Measurements from ENCODE around the gene KCNRG. TPM values are rescaled to one million over a fixed set of nuclear protein-coding genes. Genes with fewer than 3 reads are reported as not detected.

KCNRG gene
- total RNA-seq, 1 donor from 2014 or later, result 0.21 TPM

DNA sequence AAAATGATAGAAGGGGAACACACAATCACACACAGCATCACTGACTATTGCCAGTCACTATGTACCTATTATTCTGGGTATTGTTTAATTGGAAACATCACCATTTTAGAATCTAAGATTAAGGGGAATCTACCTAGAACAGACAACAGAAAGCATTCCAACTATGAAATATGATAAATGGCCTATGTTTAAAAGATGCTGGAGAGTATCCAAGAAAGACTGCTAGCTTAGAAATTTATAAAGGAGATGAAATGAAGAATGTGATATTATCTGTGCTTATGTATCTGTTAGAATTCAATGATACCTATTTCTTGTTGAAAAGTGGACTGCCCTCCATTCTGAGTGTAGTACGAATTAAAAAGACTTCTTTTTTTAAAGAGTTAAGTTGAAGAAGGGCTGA is 50.5 kb downstream of the KCNRG start:
- Mint-ChIP-seq H3K27ac (ENCODE audit: unreplicated experiment) (peak overlapping the region; percentile 59), H3K27me3 (ENCODE audit: unreplicated experiment) (no peaks in the 10 kb centered on the region), H3K4me1 (ENCODE audit: unreplicated experiment) (peaks cover 42% of the 10 kb centered on the region), H3K36me3 (ENCODE audit: unreplicated experiment) (peaks cover 11% of the 10 kb centered on the region), H3K9me3 (ENCODE audit: unreplicated experiment) (no peaks in the 10 kb centered on the region), H3K4me3 (ENCODE audit: unreplicated experiment) (no peak overlapping the region)
- TF ChIP-seq, protein P1, sequence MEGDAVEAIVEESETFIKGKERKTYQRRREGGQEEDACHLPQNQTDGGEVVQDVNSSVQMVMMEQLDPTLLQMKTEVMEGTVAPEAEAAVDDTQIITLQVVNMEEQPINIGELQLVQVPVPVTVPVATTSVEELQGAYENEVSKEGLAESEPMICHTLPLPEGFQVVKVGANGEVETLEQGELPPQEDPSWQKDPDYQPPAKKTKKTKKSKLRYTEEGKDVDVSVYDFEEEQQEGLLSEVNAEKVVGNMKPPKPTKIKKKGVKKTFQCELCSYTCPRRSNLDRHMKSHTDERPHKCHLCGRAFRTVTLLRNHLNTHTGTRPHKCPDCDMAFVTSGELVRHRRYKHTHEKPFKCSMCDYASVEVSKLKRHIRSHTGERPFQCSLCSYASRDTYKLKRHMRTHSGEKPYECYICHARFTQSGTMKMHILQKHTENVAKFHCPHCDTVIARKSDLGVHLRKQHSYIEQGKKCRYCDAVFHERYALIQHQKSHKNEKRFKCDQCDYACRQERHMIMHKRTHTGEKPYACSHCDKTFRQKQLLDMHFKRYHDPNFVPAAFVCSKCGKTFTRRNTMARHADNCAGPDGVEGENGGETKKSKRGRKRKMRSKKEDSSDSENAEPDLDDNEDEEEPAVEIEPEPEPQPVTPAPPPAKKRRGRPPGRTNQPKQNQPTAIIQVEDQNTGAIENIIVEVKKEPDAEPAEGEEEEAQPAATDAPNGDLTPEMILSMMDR (IDR thresholded peaks at IDR 0.05), result no peak
- DNase-seq (ENCODE audit: extremely low spot score, unreplicated experiment), result no peak

DNA sequence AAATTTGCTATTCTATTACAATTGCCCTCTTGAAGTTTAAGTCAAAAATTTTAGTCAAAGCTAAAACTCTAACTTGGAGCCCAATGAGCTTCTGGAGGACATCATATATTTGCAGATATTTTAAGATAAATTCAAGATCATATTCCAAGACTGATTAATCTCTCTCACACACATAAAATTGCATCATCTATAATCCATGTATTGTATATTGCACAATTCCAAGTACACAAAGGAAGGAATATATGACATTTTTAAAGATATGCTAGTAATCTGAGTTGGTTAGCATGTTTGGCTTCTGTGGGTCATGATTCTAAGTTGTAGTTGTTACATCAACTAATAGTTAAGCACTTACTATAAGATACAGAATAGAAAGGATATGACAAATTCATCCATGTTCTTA is 53.3 kb downstream of the KCNRG start:
- peak overlapping the region; percentile 92 for H3K27ac Mint-ChIP-seq (ENCODE audit: unreplicated experiment)
- no peak for DNase-seq (ENCODE audit: extremely low spot score, unreplicated experiment)
- TF ChIP-seq, protein P1 (IDR thresholded peaks at IDR 0.05), result no peak

DNA sequence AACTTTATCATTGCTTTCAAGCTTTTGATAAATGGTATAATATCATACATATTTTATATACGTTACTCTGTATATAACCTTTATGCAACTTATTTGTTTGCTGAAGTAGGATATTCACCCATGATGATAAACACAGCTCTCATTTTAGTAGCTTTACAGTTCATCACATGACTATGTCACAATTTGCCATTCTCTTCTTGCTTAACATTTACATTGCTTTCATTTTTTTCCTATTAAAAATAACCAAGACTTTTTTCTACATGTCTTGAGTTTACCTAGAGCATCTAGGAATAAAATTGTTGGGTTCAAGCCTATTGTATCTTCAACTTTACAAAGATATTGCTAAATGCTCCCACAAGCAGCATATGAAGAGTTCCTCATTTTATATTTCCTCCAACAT is 54.0 kb downstream of the KCNRG start:
- no peak for DNase-seq (ENCODE audit: extremely low spot score, unreplicated experiment)

More for the DNA sequence above, 53.3 kb downstream of the KCNRG start:
- Mint-ChIP-seq H3K36me3 (ENCODE audit: unreplicated experiment) (peaks cover 11% of the 10 kb centered on the region), H3K27me3 (ENCODE audit: unreplicated experiment) (no peaks in the 10 kb centered on the region), H3K4me1 (ENCODE audit: unreplicated experiment) (peaks cover 68% of the 10 kb centered on the region), H3K9me3 (ENCODE audit: unreplicated experiment) (no peaks in the 10 kb centered on the region), H3K4me3 (ENCODE audit: unreplicated experiment) (no peak overlapping the region)

DNA sequence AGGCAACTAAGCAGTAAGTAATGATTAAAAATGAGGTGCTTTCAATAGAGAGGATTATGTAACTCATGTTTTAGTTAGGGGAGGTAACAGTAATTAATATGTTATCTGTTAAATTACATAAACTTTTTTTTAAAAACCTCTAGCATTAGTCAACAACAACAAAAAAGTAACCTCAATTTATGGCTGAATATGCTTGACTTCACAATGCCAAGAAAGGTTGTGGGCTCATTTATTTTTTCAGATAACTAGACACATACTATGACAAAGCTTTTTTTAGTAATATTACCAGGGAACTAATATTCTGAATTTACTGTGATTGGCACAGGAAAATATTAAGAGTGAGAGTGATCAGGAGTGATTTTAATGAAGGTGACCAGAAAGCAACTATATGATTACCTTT is 54.9 kb downstream of the KCNRG start:
- Mint-ChIP-seq H3K27me3 (ENCODE audit: unreplicated experiment) (no peaks in the 10 kb centered on the region), H3K4me1 (ENCODE audit: unreplicated experiment) (peaks cover 81% of the 10 kb centered on the region), H3K4me3 (ENCODE audit: unreplicated experiment) (peak overlapping the region; percentile 7), H3K36me3 (ENCODE audit: unreplicated experiment) (peaks cover 13% of the 10 kb centered on the region), H3K27ac (ENCODE audit: unreplicated experiment) (peak overlapping the region; percentile 92), H3K9me3 (ENCODE audit: unreplicated experiment) (no peaks in the 10 kb centered on the region)
- no peak for DNase-seq (ENCODE audit: extremely low spot score, unreplicated experiment)
- TF ChIP-seq, protein P1 (IDR thresholded peaks at IDR 0.05), result no peak

More for the DNA sequence above, 54.0 kb downstream of the KCNRG start:
- Mint-ChIP-seq H3K4me1 (ENCODE audit: unreplicated experiment) (peaks cover 75% of the 10 kb centered on the region), H3K27ac (ENCODE audit: unreplicated experiment) (peak overlapping the region; percentile 92), H3K27me3 (ENCODE audit: unreplicated experiment) (no peaks in the 10 kb centered on the region), H3K36me3 (ENCODE audit: unreplicated experiment) (peaks cover 13% of the 10 kb centered on the region), H3K4me3 (ENCODE audit: unreplicated experiment) (no peak overlapping the region), H3K9me3 (ENCODE audit: unreplicated experiment) (no peaks in the 10 kb centered on the region)
- TF ChIP-seq, protein P1 (IDR thresholded peaks at IDR 0.05), result no peak

Small RNA genes lying within 50 kb of the gene (microRNA-seq; reads per million reads assigned to microRNA genes)
- gene MIR15A (ENCODE audit: unreplicated experiment), result 8,145 reads per million, percentile 95 among the genes with 10 or more reads in this experiment
- 1,484 reads per million, percentile 81 among the genes with 10 or more reads in this experiment for gene MIR16-1 (ENCODE audit: unreplicated experiment)
- 173 reads per million, percentile 59 among the genes with 10 or more reads in this experiment for gene MIR3613 (ENCODE audit: unreplicated experiment)

Other genes starting within 250 kb of the KCNRG start
- gene KPNA3, start 222.8 kb upstream of the KCNRG start, total RNA-seq, result 39.9 and 42.6 TPM in 2 replicates
- 3.9 and 4.9 TPM in 2 replicates for gene SPRYD7, start 79.1 kb upstream of the KCNRG start, total RNA-seq
- 33.4 and 38.5 TPM in 2 replicates for gene TRIM13, start 18.4 kb upstream of the KCNRG start, total RNA-seq

All from osteocyte (in vitro differentiated cells).